Sigmoid colon (tissue), 7 donors: ENCODE data around the gene FCHO2. TPM values are rescaled to one million over a fixed set of nuclear protein-coding genes. Genes with fewer than 3 reads are reported as not detected.
"Not testable (repeated sequence)": the region's sequence is repeated elsewhere in the genome, so short reads cannot be mapped to it uniquely, and the experiment has no call there.

ENCODE experiments used
- DNase-seq: peaks from one replicate; pipeline ENCODE4 v3.0.0-alpha.2; 2019
- H3K27ac ChIP-seq, 4 donors: fragments of 200-600 bp; sonication (generic); one replicate each; pipeline ENCODE4 v1.5.1; 2016 to 2019; ENCODE audit warnings: mild to moderate bottlenecking in 1 of 4
- H3K27me3 ChIP-seq, 3 donors: fragments of 200-600 bp; sonication (generic); one replicate each; pipeline ENCODE4 v1.5.1; 2019; ENCODE audit warnings: mild to moderate bottlenecking in 1 of 3
- H3K36me3 ChIP-seq, 4 donors: fragments of 200-600 bp; sonication (generic); one replicate each; pipeline ENCODE4 v1.5.1; 2016 to 2019
- H3K4me1 ChIP-seq, 4 donors: fragments of 200-600 bp; sonication (generic); one replicate each; pipeline ENCODE4 v1.5.1; 2017 to 2019
- H3K4me3 ChIP-seq, 4 donors: fragments of 200-600 bp; sonication (generic); one replicate each; pipeline ENCODE4 v1.5.1; 2017 to 2019; ENCODE audit warnings: mild to moderate bottlenecking in 2 of 4, moderate library complexity in 1 of 4
- H3K9me3 ChIP-seq, 4 donors: fragments of 200-600 bp in 3 of 4; sonication (generic) in 3 of 4; one replicate each; pipeline versions ENCODE4 v1.5.1 to v1.6.1; 2013 to 2019
- CTCF ChIP-seq, 4 experiments: fragments of 450-650 bp in 3 of 4; fragments of 200-600 bp in 1 of 4; IDR thresholded peaks; one replicate each; pipeline ENCODE4 v1.5.1; 2016 to 2019; ENCODE audit warnings: antibody characterized with exemption in 4 of 4, mild to moderate bottlenecking in 3 of 4, moderate library complexity in 2 of 4
- EP300 ChIP-seq, 4 donors: sonication (generic); formaldehyde crosslinking; IDR thresholded peaks; one replicate each; pipeline ENCODE4 v1.6.1; 2017; ENCODE audit warnings: antibody characterized with exemption in 4 of 4
- POLR2A ChIP-seq, 2 donors: fragments of 450-650 bp; IDR thresholded peaks; one replicate each; pipeline ENCODE4 v1.6.1; 2016; ENCODE audit warnings: antibody characterized with exemption in 2 of 2, mild to moderate bottlenecking in 2 of 2, moderate library complexity in 2 of 2
- POLR2AphosphoS5 ChIP-seq, 4 donors: sonication (generic); formaldehyde crosslinking; IDR thresholded peaks; one replicate each; pipeline ENCODE4 v1.6.1; 2017; ENCODE audit warnings: antibody characterized with exemption in 4 of 4
- WGBS, 2 donors: extraction: QIAGEN DNeasy Blood & Tissue Kit; methylation state at CpG; one replicate each; pipeline ENCODE4 v1.1.7; 2013; 5-methylcytosine and 5-hydroxymethylcytosine counted together
- intact Hi-C: fragments of 100-400 bp; cut with DNase I; formaldehyde crosslinking; loops from one replicate; pipeline ENCODE4 v1.15.1; 2023
- polyA plus RNA-seq, 3 donors: library from polyadenylated mRNA; stranded (reverse); fragments of 200-250 nt; gene quantifications; one replicate each; pipeline ENCODE4 v1.2.3, GENCODE V29; 2013
- total RNA-seq, 4 donors: library from RNA; depleted of rRNA; stranded (reverse); fragments of >200 nt; gene quantifications; one replicate each; pipeline ENCODE4 v1.1.0, GENCODE V29; 2016
- donor health status: healthy with polysubstance abuse.
- donor health status: Bipolar disorder and iron deficiency.
- donor health status: healthy.

The FCHO2 gene
- total and polyA plus RNA-seq, 7 donors = 9.5 to 40.3 (median 36.0) TPM

GRCh38 chr5:73018892-73019291 lies 63.1 kb downstream of the FCHO2 start:
- Histone ChIP-seq H3K27ac (no peak overlapping the region), H3K4me3 (no peak overlapping the region), H3K9me3 (no peaks in the 10 kb centered on the region), H3K27me3 (no peaks in the 10 kb centered on the region), H3K4me1 (no peaks in the 10 kb centered on the region), H3K36me3 (peaks cover 0 to 34% (median 0%) of the 10 kb centered on the region in 4 donors)
- WGBS, 2 donors = 96 to 99% methylated on average over 2 of the region's 2 CpGs
- TF ChIP-seq CTCF (IDR thresholded peaks at IDR 0.05) (no peak), POLR2AphosphoS5 (IDR thresholded peaks at IDR 0.05) (no peak)
- intact Hi-C loops = no loop called here
- DNase-seq = no peak

- intact Hi-C loops = no loop called here
- H3K27me3 ChIP-seq = no peaks in the 10 kb centered on the region
- no peak overlapping the region for H3K27ac ChIP-seq
- H3K9me3 ChIP-seq = no peaks in the 10 kb centered on the region
- no peak for TF ChIP-seq POLR2AphosphoS5 (IDR thresholded peaks at IDR 0.05)
- no peak for TF ChIP-seq POLR2A (IDR thresholded peaks at IDR 0.05)
- TF ChIP-seq EP300 (IDR thresholded peaks at IDR 0.05) = no peak
- TF ChIP-seq CTCF (IDR thresholded peaks at IDR 0.05) = no peak
- WGBS, 2 donors = 50 to 80% methylated on average over 2 of the region's 2 CpGs
- H3K4me3 ChIP-seq = no peak overlapping the region
- no peaks in the 10 kb centered on the region for H3K4me1 ChIP-seq
- DNase-seq = no peak
- peaks cover 0 to 38% (median 0%) of the 10 kb centered on the region in 4 donors for H3K36me3 ChIP-seq
These were observed 63.9 kb downstream of the FCHO2 start for GRCh38 chr5:73019766-73020165.

GRCh38 chr5:73022471-73023169 lies 66.8 kb downstream of the FCHO2 start:
- H3K4me3 ChIP-seq = no peak overlapping the region
- H3K4me1 ChIP-seq = no peaks in the 10 kb centered on the region
- no peak overlapping the region for H3K27ac ChIP-seq
- no peaks in the 10 kb centered on the region for H3K27me3 ChIP-seq
- TF ChIP-seq EP300 (IDR thresholded peaks at IDR 0.05) (no peak), CTCF (IDR thresholded peaks at IDR 0.05) (no peak), POLR2AphosphoS5 (IDR thresholded peaks at IDR 0.05) (no peak)
- intact Hi-C loops = no loop called here
- DNase-seq = no peak
- peaks cover 0 to 52% (median 2%) of the 10 kb centered on the region in 4 donors for H3K36me3 ChIP-seq
- no peaks in the 10 kb centered on the region for H3K9me3 ChIP-seq
- WGBS, 2 donors = 85 to 89% methylated on average over 4 of the region's 4 CpGs

GRCh38 chr5:73024946-73025544 lies 69.2 kb downstream of the FCHO2 start:
- H3K9me3 ChIP-seq, H3K4me3 ChIP-seq, intact Hi-C loops, H3K4me1 ChIP-seq, DNase-seq, H3K27me3 ChIP-seq, H3K27ac ChIP-seq: not testable (repeated sequence)
- 92 to 93% methylated on average over 9 of the region's 9 CpGs for WGBS, 2 donors
- H3K36me3 ChIP-seq = peaks cover 0 to 40% (median 2%) of the 10 kb centered on the region in 4 donors

- Histone ChIP-seq H3K9me3 (no peaks in the 10 kb centered on the region), H3K27ac (no peak overlapping the region), H3K4me1 (peaks cover 0 to 8% (median 2%) of the 10 kb centered on the region in 4 donors), H3K27me3 (no peaks in the 10 kb centered on the region), H3K4me3 (no peak overlapping the region), H3K36me3 (peaks cover 0 to 31% (median 2%) of the 10 kb centered on the region in 4 donors)
- no peak for DNase-seq
- intact Hi-C loops = no loop called here
- WGBS, 2 donors = 84 to 86% methylated on average over 2 of the region's 2 CpGs
- TF ChIP-seq POLR2A (IDR thresholded peaks at IDR 0.05) (no peak), EP300 (IDR thresholded peaks at IDR 0.05) (no peak), CTCF (IDR thresholded peaks at IDR 0.05) (no peak), POLR2AphosphoS5 (IDR thresholded peaks at IDR 0.05) (no peak)
These were observed 71.5 kb downstream of the FCHO2 start for GRCh38 chr5:73027361-73027760.
